ENCODE measurements around the gene KRTAP21-1.

Gene KRTAP21-1

GRCh38 chr21:30747159-30747558, 8.1 kb downstream of the KRTAP21-1 start, which contains the start of gene KRTAP21-2:
TSS of gene KRTAP21-2 (minus strand) at chr21:30747259. CDS start at chr21:30747202, 57 bp downstream.
- DNase-seq (ENCODE audit: low read depth, low spot score), result no peak
- no peak within 1 kb of the TSS for H3K4me3 ChIP-seq (ENCODE audit: low read depth, low read length)
- TF ChIP-seq CTCF (IDR thresholded peaks at IDR 0.05; ENCODE audit: low read depth, low read length), result no peak
- in situ Hi-C loops (cut with HindIII; ENCODE audit: low sequenced_read_pairs), result no loop called here

GRCh38 chr21:30740462-30740861, 14.8 kb downstream of the KRTAP21-1 start:
- no peak overlapping the region for H3K4me3 ChIP-seq (ENCODE audit: low read depth, low read length)
- TF ChIP-seq CTCF (IDR thresholded peaks at IDR 0.05; ENCODE audit: low read depth, low read length), result no peak
- no peak for DNase-seq (ENCODE audit: low read depth, low spot score)
- in situ Hi-C loops (cut with HindIII; ENCODE audit: low sequenced_read_pairs), result no loop called here

GRCh38 chr21:30733026-30733425, 22.2 kb downstream of the KRTAP21-1 start:
- in situ Hi-C loops (cut with HindIII; ENCODE audit: low sequenced_read_pairs), result no loop called here
- no peak overlapping the region for H3K4me3 ChIP-seq (ENCODE audit: low read depth, low read length)
- DNase-seq (ENCODE audit: low read depth, low spot score), result no peak
- TF ChIP-seq CTCF (IDR thresholded peaks at IDR 0.05; ENCODE audit: low read depth, low read length), result no peak

- in situ Hi-C loops (cut with HindIII; ENCODE audit: low sequenced_read_pairs), result no loop called here
- DNase-seq (ENCODE audit: low read depth, low spot score), result no peak
These were observed 28.5 kb downstream of the KRTAP21-1 start for GRCh38 chr21:30726726-30727125.

GRCh38 chr21:30719401-30719800, 35.8 kb downstream of the KRTAP21-1 start:
- DNase-seq (ENCODE audit: low read depth, low spot score), result no peak
- H3K4me3 ChIP-seq (ENCODE audit: low read depth, low read length), result no peak overlapping the region
- TF ChIP-seq CTCF (IDR thresholded peaks at IDR 0.05; ENCODE audit: low read depth, low read length), result no peak
- in situ Hi-C loops (cut with HindIII; ENCODE audit: low sequenced_read_pairs), result no loop called here

More at GRCh38 chr21:30726726-30727125, 28.5 kb downstream of the KRTAP21-1 start:
- no peak overlapping the region for H3K4me3 ChIP-seq (ENCODE audit: low read depth, low read length)
- no peak for TF ChIP-seq CTCF (IDR thresholded peaks at IDR 0.05; ENCODE audit: low read depth, low read length)

- peak; percentile 78 for DNase-seq (ENCODE audit: low read depth, low spot score)
- no peak within 1 kb of the TSS for H3K4me3 ChIP-seq (ENCODE audit: low read depth, low read length)
- TF ChIP-seq CTCF (IDR thresholded peaks at IDR 0.05; ENCODE audit: low read depth, low read length), result no peak
- in situ Hi-C loops (cut with HindIII; ENCODE audit: low sequenced_read_pairs), result no loop called here
These were observed 36.9 kb downstream of the KRTAP21-1 start, which contains the start of gene KRTAP21-3 for GRCh38 chr21:30718239-30718909. TSS of gene KRTAP21-3 (minus strand) at chr21:30718777. CDS start at chr21:30718759, 18 bp downstream.
